Medulla oblongata (tissue), 1 donor: Measurements from ENCODE around the gene BRAF.
A peak's percentile ranks its signal among the peaks of the same experiment; 100 is the strongest.
"Not testable (repeated sequence)": the region's sequence is repeated elsewhere in the genome, so short reads cannot be mapped to it uniquely, and the experiment has no call there.

Experiments
- DNase-seq: peaks from one replicate; pipeline ENCODE4 v3.0.0-alpha.2; 2015; ENCODE audit errors: extremely low spot score

BRAF gene

DNA sequence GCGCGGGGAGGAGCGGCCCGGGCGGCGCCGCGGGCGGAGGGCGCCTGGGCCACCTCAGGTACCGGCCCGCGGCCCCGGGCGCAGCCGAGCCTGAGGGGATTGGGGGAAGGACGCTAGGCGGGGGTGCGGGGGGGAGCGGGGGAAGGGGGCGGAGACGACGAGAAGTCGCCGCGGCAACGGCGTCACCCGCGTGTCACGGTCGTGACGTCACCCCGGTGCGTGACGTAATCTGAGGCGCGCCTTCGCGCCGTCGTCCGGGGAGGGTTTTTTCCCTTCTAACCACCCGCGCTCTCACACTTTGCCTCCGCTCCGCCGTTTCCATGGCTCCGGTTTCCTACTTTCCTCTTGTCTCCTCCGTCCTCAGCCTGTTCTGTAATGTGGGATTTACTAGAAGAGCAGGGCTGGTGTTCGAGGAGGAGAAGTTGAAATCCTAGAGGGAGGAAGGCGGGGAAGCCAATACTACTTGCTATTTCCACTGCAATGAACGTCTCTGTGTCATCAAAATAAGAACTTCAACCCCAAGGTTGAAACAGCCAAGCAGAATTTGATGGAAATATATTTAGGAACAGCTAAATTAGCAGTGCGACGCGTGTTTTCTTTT is at the start of gene BRAF:
TSS of gene BRAF (minus strand) at position 109 of the 601 bp plus-strand sequence. CDS start 226 bp downstream, outside the sequence.
- DNase-seq = peak; percentile 92

DNA sequence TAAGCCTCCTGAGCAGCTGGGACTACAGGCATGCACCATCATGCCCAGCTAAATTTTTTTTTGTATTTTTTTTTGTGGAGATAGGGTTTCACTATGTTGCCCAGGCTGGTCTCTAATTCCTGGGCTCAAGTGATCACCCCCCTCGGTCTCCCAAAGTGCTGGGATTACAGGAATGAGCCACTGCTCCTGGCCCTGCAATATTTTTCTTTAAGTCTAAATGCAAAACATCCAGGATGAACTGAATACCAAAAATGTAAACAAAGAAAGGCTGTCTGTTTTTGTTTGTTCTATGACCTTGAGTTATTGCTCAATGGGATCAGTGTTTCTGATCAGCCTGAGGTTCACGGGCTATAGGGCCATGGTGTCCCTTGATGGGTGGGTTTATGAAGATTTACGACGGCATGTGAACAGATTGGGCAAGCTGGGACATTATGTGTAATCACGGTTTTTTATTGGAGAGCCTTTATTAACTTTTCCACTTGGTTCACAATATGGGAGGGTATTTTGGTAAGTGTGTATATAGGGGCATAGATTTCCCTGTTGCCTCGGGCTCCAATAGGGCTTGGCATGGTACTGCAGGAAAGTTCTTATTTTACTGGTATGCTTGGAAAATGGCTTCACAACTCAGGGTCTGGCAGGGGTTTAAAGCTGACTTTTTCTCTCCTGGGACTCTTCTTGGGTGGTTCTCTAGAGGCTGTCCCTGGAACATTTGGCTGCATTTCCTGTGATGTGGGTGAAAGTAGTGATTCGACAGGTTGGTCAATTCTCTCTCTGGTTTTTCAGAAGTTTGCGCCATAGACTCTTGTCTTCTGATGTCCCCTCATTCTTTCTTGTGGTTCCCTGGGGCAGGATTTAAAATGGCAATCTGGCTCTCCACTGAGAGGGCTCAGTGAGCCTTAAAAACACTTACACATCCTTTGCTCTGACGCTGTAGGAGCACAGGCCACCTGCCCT is 48.4 kb upstream of the BRAF start:
- no peak for DNase-seq

DNA sequence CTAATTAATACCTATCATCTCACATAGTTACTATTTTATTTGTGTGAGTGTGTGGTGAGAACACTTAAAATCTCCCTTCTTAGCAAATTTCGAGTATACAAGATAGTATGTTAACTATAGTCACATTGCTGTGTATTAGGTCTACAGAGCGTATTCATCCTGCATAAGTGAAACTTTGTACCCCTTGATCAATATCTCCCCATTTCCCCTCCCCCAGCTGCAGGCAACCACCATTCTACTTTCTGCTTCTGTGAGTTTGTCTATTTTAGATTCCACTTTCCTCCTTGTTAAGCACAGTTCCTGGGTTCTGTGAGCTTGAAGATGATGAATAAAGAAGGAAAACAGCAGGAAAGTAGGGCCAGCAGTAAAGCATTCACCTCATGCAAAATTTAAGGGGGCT is 47.6 kb upstream of the BRAF start:
- no peak for DNase-seq

DNA sequence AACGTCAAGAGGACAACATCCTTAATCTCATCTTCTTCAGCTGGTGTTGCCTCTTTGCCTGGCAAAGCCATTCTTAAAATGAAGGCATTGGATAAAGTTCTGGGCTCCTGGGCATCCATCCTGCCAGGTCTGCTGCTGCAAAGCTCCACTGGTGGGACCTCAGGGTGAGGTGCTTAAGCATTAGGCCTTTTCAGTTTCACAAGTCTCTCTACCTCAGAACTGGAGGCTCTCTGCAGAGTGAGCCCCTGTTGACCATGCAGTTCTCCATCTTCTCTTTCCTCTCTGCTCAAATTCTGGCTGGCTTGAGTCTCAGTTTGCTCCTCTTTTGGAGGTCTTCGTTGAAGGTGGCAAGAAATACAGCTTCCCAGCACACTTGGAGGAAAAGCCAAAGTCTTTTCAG is 42.7 kb upstream of the BRAF start:
- no peak for DNase-seq

DNA sequence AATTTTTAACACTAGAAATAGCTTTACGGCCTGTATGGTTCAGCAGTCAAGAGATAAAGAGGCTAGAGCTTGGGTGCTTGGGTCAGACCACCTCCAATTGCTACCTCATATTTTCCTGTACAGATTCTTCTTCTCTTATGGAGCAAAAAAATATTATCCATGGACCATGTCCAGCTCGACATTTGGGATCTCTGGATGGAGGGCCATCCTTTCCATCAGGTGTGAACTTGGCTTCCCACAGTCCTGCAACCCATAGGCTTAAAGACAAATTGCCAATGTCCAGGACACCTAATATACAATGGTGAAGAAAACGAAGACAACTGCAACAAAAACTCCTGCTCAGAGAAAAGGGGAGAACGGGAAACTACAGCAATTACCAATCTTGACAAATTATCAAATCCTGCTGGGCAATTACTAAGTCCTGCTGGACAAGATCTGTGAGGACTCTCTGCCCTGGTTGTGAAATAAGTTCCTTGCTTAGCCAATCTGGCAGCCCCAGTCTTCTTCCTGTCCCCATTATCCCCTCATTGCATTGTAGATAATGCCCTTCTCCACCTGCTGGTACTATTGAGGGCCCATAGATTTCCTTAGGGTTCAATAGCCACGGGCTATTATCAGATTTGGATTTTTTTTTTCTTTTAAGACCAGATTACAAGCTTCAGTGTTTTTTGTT is 42.0 kb upstream of the BRAF start:
- DNase-seq = no peak

DNA sequence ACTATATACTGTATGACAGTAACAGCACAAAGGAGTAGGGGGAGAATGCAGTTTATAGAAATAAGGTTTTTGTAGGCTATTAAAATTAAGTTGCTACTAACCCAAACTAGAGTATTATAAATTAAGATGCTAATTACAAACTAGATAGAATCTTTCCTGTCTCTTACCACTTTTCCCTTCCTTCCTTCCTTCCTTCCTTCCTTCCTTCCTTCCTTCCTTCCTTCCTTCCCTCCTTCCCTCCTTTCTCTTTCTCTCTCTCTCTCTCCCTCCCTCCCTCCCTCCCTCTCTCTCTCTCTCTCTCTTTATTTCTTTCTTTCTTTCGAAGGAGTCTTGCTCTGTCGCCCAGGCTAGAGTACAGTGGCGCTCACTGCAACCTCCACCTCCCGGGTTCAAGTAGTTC is 36.4 kb upstream of the BRAF start:
- DNase-seq = no peak

DNA sequence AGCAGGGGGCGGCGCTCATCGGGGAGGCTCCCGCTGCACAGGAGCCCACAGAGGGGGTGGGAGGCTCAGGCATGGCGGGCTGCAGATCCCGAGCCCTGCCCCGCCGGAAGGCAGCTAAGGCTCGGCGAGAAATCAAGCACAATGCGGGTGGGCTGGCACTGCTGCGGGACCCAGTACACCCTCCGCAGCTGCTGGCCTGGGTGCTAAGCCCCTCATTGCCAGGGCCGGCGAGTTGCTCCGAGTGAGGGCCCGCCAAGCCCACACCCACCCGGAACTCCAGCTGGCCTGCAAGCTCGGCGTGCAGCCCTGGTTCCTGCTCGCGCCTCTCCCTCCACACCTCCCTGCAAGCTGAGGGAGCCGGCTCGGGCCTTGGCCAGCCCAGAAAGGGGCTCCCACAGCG is 32.3 kb upstream of the BRAF start:
- DNase-seq = not testable (repeated sequence)

DNA sequence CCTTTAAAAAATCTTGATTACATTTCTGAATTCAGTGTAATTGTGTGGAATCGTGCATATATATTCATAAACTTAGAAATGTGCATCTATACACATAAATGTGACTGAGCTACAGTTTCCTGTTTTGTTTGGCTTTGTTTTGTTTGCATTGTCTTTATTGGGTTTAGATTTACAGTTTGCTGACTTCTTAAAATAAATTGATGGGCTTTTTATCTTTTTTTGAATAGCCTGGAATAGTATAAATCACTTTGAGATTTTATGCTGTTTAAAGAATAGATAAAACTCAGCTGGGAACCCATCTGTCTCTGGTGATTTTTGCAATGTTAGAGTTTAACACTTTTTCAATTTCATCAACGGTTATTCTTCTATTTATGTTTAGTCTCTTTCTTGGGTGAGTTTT is 21.2 kb upstream of the BRAF start:
- DNase-seq = no peak

DNA sequence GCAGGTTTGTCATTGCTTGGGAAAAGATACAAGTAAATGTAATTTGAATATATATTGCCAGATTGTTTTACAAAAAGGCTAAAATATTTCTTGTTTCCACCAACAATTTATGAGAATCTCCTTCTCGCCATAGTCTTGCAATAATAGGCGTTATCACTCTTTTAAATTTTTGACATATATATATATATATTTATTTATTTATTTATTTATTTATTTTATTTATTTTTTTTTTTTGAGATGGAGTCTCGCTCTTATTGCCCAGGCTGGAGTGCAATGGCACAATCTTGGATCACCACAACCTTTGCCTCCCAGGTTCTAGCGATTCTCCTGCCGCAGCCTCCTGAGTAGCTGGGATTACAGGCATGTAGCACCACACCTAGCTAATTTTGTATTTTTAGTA is 17.5 kb upstream of the BRAF start:
- not testable (repeated sequence) for DNase-seq

DNA sequence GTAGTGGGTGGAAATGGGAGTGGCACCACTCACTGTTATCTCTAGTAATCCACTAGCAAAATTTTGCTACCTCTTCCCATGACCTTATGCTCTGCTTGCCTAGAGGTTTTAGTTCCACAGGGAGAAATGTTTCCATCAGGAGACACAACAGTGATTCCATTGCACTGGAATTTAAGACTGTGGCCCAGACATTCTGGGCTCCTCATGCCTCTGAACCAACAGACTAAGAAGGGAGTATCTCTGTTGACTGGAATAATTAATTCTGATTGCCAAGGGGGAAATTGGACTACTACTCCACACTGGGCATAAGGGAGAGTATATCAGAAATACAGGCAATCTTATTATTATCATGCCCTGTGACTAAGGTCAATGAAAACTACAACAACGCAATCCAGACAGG is 16.2 kb upstream of the BRAF start:
- DNase-seq = no peak

DNA sequence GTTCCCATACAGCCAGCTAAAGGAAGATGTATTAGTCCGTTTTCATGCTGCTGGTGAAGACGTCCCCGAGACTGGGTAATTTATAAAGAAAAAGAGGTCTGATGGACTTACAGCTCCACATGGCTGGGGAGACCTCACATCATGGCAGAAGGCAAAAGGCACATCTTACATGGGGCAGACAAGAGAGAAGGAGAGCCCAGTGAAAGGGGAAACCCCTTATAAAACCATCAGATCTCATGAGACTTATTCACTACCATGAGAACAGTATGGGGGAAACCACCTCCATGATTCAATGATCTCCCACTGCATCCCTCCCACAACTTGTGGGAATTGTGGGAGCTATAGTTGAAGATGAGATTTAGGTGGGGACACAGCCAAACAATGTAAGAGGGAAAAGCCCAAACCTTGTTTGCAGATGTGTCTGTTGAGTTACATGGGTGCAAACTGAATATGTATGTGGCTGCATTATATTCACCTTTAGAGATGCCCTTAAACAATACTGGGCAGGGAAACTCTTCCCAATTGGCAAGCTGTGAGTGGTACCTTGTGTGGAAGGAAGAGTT is 13.1 kb upstream of the BRAF start:
- DNase-seq = no peak

DNA sequence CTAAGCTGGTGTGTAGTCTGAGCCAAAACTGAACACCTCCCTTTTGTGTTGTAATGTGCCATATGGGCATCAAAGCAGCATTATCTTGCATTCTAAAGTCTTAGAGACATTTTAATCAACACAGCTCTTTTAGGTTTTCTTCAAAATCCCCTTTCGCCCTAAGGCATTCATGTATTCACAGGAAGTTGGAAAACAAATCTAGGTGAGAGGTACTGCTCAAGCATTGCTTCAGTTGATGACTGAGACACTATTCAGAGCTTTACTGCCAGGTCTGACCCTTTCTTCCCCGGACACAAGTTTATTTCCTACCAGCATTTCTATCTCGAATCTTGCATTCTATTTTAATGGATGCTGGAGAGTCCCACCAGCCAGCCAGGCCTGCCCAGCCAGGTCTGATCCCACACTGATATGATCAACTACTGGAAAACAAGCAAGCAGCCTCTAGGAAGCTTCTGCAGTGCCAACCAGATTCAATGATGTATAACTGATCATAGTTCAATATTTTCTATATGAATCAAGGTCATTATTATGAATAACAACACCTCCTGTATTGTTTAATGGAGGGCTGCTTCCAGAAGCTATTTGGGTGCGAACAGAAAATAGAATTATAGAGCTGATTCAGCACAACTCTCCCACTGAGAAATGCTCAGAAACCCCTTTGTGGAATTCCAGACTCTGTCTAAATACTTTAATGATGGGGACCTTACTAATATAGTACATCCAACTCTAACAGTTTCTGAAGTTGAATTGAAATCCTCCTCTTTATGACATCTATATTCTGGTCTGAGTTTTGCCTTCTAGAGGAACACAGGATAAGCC is 4.0 kb upstream of the BRAF start:
- DNase-seq = no peak

DNA sequence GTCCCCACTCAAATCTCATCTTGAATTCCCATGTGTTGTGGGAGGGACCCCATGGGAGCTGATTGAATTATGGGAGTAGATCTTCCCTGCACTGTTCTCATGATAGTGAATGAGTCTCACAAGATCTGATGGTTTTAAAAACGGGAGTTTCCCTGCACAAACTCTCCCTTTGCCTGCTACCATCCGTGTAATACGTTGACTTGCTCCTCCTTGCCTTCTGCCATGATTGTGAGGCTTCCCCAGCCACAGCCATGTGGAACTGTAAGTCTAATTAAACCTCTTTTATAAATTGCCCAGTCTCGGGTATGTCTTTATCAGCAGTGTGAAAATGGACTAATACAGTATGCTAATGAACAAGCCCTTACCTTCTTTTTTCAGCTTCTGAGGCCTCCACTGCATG is 3.2 kb upstream of the BRAF start:
- DNase-seq = not testable (repeated sequence)

DNA sequence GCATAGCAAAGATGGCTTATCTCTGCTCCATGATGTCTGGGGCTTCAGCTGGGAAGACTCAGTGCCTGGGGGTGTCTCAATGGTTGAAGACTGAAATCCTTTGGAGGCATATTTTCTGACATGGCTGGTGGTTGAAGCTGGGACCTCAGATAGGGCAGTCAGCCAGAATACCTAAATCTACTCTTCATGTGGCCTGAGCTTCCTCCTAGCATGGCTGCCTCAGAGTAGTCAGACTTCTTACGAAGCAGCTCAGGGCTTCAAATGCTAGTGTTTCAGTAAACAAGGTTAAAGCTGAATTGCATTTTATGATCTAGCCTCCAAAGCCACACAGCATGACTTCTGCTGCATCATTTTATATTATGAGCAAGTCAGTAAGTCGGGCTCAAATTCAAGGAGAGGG is 2.6 kb upstream of the BRAF start:
- no peak for DNase-seq

DNA sequence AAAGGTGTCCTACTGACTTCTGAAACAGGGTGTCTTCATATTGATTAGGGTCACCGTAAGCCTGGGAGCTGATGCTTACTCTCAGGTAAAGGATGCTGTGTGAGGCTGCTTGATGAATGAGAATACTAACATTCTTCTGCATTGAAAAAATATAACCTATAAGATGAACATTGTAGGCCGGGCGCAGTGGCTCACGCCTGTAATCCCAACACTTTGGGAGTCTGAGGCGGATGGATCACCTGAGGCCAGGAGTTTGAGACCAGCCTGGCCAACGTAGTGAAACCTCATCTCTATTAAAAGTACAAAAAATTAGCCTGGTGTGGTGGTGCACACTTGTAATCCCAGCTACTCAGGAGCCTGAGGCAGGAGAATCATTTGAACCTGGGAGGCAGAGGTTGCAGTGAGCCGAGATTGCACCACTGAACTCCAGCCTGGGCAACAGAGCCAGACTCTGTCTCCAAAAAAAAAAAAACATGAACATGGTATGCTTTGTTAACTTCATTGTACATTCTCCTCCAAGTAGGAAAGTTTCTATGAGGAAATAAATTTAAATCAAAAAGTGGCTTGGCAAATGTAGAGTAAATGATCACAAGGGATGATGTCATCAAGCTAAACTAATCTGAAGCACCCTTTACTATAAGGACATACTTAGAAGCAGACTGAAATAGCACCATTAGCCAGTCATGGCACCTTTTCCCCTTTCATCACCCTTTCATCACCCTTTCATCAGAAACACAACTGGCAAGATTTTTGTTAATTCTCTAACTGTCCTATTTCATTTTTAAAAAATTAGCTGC is 1.5 kb upstream of the BRAF start:
- DNase-seq = no peak

DNA sequence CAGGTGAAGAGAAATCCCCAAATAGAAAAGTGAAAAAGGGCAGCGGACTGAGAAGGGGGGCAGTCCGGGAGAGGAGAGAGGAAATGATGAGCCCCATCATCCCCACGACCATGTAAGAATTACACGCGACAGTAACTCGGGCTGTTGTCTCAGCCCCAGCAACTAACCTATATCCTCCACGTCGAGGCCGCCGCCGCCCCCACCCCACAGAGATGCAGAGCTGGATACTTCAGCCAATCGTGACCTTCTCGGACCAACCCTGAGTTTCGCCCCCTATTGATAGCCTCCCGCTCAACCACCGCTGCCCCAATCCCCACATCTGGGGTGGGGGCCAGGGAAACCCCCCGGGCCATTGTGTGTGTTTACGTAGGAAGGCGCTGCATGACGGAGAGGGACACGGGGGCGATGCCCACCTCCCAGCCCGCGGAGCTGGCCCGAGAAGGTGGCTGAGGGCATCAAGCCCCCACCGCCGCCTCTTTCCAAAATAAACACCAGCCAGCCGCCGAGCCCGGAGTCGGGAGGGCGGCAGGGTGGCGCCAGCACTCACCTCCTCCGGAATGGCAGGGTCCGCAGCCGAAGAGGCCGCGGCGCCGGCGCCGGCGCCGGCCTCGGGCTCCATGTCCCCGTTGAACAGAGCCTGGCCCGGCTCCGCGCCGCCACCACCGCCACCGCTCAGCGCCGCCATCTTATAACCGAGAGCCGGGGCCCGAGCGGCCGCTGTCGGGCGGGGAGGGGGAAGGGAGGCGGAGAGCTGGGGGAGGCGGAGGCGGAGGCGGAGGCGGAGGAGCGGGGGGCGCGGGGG is 509 bp downstream of the BRAF start:
- peak; percentile 90 for DNase-seq

DNA sequence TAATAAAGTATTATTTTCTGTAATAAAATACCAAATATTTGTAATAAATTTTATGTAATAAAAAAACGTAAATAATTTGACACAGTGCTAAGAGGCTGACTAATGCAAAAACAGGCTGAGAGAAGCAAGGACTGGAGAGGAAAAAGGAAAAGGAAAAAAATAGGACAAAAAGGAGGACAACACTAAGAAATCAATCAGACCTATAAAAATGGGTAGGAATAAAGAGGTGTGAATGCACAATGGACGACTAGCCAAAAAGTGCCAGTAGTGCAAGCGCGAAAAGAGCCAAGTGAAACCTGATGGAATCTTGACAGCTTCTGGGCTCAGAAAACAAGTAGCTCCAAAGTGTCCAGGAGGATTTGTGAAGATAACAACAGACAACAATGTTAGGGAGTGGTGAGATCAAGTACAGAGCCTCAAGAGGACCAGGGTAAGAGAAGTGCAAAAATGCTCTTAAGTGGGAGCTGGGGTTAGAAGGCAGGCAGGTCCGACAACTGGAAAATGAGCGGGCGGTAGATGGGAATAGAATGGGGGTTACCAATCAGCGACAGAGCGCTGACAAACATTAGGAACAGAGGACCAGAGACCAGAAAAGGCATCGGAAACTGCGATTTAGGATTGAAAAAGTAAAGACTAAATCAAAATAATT is 1.2 kb downstream of the BRAF start:
- peak; percentile 54 for DNase-seq

DNA sequence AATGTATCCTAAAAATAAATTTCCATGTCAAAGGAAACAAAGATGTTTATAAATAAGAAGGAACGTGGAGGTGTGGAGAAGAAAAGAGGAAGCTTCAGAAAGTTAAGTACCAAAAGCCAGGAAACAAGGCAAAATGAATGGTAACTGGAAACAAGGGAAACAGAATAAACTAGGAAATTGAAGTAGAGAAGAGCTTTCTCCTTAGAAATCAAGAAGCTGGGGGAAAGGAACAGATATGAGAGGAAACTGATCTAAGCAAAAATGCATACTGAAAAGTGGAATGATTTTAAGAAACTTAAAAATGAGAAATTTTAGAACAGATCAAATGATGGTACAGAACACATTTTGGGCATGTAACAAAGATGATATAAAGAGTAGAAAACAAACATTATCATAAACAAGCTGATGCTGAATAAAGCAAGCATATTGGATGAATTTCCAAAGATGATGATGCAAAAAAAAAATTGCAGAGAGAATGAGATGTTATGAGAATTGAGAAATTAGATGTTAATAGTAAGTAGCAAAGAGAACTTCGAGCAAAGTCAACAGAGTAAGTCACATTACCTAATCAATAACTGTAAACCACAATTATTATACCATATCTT is 1.9 kb downstream of the BRAF start:
- DNase-seq = peak; percentile 25

DNA sequence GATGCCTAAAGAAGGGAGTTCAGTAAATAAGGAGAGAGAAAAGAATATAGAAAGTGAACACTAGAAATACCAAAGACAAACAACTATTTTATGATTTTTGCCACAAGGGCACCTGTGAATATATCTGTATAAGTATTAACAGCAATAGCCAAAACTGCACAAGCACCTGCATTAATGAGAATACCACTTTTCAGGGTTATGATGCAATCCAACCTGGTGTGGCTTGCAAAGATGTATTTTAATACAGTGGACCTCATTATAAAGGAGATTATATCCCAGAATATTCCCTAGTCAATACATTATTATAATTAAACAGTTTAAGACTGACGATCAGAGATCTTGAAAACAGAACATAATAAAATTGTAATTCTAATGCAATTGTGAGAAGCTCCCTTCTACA is 4.0 kb downstream of the BRAF start:
- no peak for DNase-seq
